PC-9 (cell line): ENCODE measurements around the gene EI24.
"Not testable (repeated sequence)": the region's sequence is repeated elsewhere in the genome, so short reads cannot be mapped to it uniquely, and the experiment has no call there.

Experiments
- CTCF ChIP-seq: fragments of 200-600 bp; sonication (generic); conservative IDR thresholded peaks from 2 replicates; pipeline ENCODE4 v1.6.1; 2017; ENCODE audit warnings: mixed run types, antibody characterized with exemption, mild to moderate bottlenecking, moderate library complexity
- EZH2 ChIP-seq: fragments of 200-600 bp; sonication (generic); IDR thresholded peaks from 2 replicates; pipeline ENCODE4 v1.8.0; 2017; ENCODE audit warnings: antibody characterized with exemption, low read depth

GRCh38 chr11:125536834-125537233 lies 32.4 kb upstream of the EI24 start:
- TF ChIP-seq CTCF, EZH2: not testable (repeated sequence)
